Endothelial cell of umbilical vein (primary cell): ENCODE measurements around the gene SYNPR. TPM values are rescaled to one million over a fixed set of nuclear protein-coding genes. Genes with fewer than 3 reads are reported as not detected.

ENCODE experiments used
- BruUV-seq: library from RNA; stranded (reverse); fragments of 400-500 nt; replicated peaks from 2 replicates; lab custom pipeline; 2021; lab: Mats Ljungman, UMichigan
- CTCF ChIA-PET: fragments of 300-600, 350-600 bp; sonication (Branson Sonifier 250); formaldehyde crosslinking; loops from one replicate; lab custom pipeline; 2021; ENCODE audit warnings: antibody characterized with exemption, inconsistent platforms; lab: Charles Lee
- POLR2A ChIA-PET: fragments of 300-600, 350-600 bp; sonication (Branson Sonifier 250); formaldehyde crosslinking; loops from one replicate; lab custom pipeline; 2021; ENCODE audit warnings: antibody characterized with exemption, inconsistent platforms; lab: Charles Lee
- DNase-seq: peaks from one replicate; pipeline ENCODE4 v3.0.0-alpha.2; 2011; ENCODE audit warnings: low read depth, low spot score
- FAIRE-seq: peaks from 2 replicates; lab custom pipeline; 2011; peaks lifted over from hg19 to GRCh38; lab: Jason Lieb, UNC
- H2AFZ ChIP-seq: 2 replicates; pipeline ENCODE4 v1.6.0; 2012; ENCODE audit warnings: low read depth, low read length, control low read depth, inconsistent platforms
- H3K27ac ChIP-seq: 2 replicates; pipeline ENCODE4 v1.5.1; 2011; ENCODE audit warnings: low read depth, mild to moderate bottlenecking, control low read depth, low read length, moderate library complexity; ENCODE audit not compliant: insufficient read depth
- H3K27me3 ChIP-seq, 2 experiments: 2 replicates each; pipeline versions ENCODE4 v1.6.0 to v1.6.1; 2011; ENCODE audit warnings: low read length in 2 of 2, mixed read lengths in 1 of 2; ENCODE audit not compliant: control insufficient read depth in 2 of 2, insufficient read depth in 2 of 2
- H3K36me3 ChIP-seq, 2 experiments: 2 replicates in 1 of 2; 3 replicates in 1 of 2; pipeline ENCODE4 v1.5.1; 2011; ENCODE audit warnings: low read length in 2 of 2, mild to moderate bottlenecking in 1 of 2, moderate library complexity in 1 of 2; ENCODE audit not compliant: control insufficient read depth in 2 of 2, insufficient read depth in 2 of 2; ENCODE audit errors: extremely low read depth in 1 of 2
- H3K4me1 ChIP-seq: 3 replicates; pipeline ENCODE4 v1.5.1; 2011; ENCODE audit warnings: mild to moderate bottlenecking, low read length; ENCODE audit not compliant: control insufficient read depth, insufficient read depth; ENCODE audit errors: extremely low read depth
- H3K4me2 ChIP-seq: 2 replicates; pipeline ENCODE4 v1.6.1; 2011; ENCODE audit warnings: low read length, control low read depth, mixed read lengths; ENCODE audit not compliant: insufficient read depth
- H3K4me3 ChIP-seq, 3 experiments: fragments of 200-600 bp in 1 of 3; sonication (generic), shearing (Covaris generic) in 1 of 3; replicated peaks in 1 of 3; 2 replicates each; pipeline ENCODE4 v1.5.1; 2011 to 2016; ENCODE audit warnings: control low read depth in 3 of 3, low read length in 3 of 3, mild to moderate bottlenecking in 2 of 3, inconsistent platforms in 1 of 3, low read depth in 1 of 3, moderate library complexity in 1 of 3; ENCODE audit not compliant: insufficient read depth in 1 of 3
- H3K79me2 ChIP-seq: 2 replicates; pipeline ENCODE4 v1.6.0; 2012; ENCODE audit warnings: low read length, inconsistent platforms; ENCODE audit not compliant: control insufficient read depth, insufficient read depth
- H3K9ac ChIP-seq: replicated peaks from 2 replicates; pipeline ENCODE3; 2011; ENCODE audit warnings: low read length, control low read depth; ENCODE audit not compliant: insufficient read depth; ENCODE audit errors: extremely low read depth
- H3K9me1 ChIP-seq: replicated peaks from 3 replicates; pipeline ENCODE4 v1.6.0; 2011; ENCODE audit warnings: mild to moderate bottlenecking, low read length; ENCODE audit not compliant: control insufficient read depth, insufficient read depth; ENCODE audit errors: extremely low read depth
- H3K9me3 ChIP-seq: replicated peaks from 2 replicates; pipeline ENCODE4 v1.5.1; 2012; ENCODE audit warnings: low read length, inconsistent platforms; ENCODE audit not compliant: control insufficient read depth, insufficient read depth
- H4K20me1 ChIP-seq: replicated peaks from 2 replicates; pipeline ENCODE3; 2011; ENCODE audit warnings: mild to moderate bottlenecking, low read length; ENCODE audit not compliant: control insufficient read depth, insufficient read depth; ENCODE audit errors: extremely low read depth
- EZH2 ChIP-seq: IDR thresholded peaks from 2 replicates; pipeline ENCODE4 v1.6.1; 2012; ENCODE audit warnings: borderline replicate concordance, low read depth, mild to moderate bottlenecking, moderate library complexity, low read length, inconsistent platforms; ENCODE audit not compliant: severe bottlenecking
- FOS ChIP-seq: IDR thresholded peaks from 2 replicates; pipeline ENCODE4 v1.6.1; 2011; ENCODE audit warnings: mild to moderate bottlenecking, low read length, moderate library complexity, borderline replicate concordance; ENCODE audit not compliant: insufficient read depth
- GATA2 ChIP-seq: IDR thresholded peaks from 2 replicates; pipeline ENCODE4 v1.7.0; 2011; ENCODE audit warnings: low read depth, mild to moderate bottlenecking, moderate library complexity, mixed read lengths, low read length; ENCODE audit not compliant: insufficient read length, insufficient read depth
- MAX ChIP-seq: IDR thresholded peaks from 2 replicates; pipeline ENCODE4 v1.6.1; 2011; ENCODE audit not compliant: insufficient read depth, insufficient read length
- MYC ChIP-seq: IDR thresholded peaks from one replicate; pipeline ENCODE4 v1.6.1; 2011; ENCODE audit warnings: mild to moderate bottlenecking, low read depth, low read length
- POLR2A ChIP-seq: IDR thresholded peaks from 2 replicates; pipeline ENCODE4 v1.6.1; 2012; ENCODE audit warnings: low read depth, mild to moderate bottlenecking, control low read depth, low read length
- POLR2AphosphoS5 ChIP-seq: IDR thresholded peaks from 2 replicates; pipeline ENCODE4 v1.6.1; 2012; ENCODE audit warnings: low read depth, mild to moderate bottlenecking, control low read depth, low read length, moderate library complexity; ENCODE audit not compliant: insufficient read depth
- dilution Hi-C: fragments of 300-500 bp; cut with MboI; formaldehyde crosslinking; loops from one replicate; pipeline ENCODE4 v1.15.0; 2019; ENCODE audit warnings: low sequenced_read_pairs; ENCODE audit not compliant: extremely low pct_ligation_motif_present
- intact Hi-C: fragments of 100-400 bp; cut with micrococcal nuclease; formaldehyde crosslinking; loops from one replicate; pipeline ENCODE4 v1.10.0; 2022
- polyA plus RNA-seq, 4 experiments: library from polyadenylated mRNA; depleted of rRNA in 3 of 4; stranded (reverse) in 3 of 4; unstranded in 1 of 4; fragments of >200 nt; gene quantifications; 2 replicates each; pipeline versions ENCODE4 v1.2.1 to v1.2.3, GENCODE V29; 2011 to 2012; ENCODE audit warnings: missing spikeins in 1 of 4
- total RNA-seq: library from RNA; stranded (reverse); gene quantifications from 2 replicates; pipeline ENCODE4 v1.2.3, GENCODE V29; 2021
- TF ChIP-seq, protein P1 (sequence below), 2 donors: IDR thresholded peaks; 1 replicate in 1 of 2; 2 replicates in 1 of 2; pipeline ENCODE4 v1.5.1; 2011; ENCODE audit warnings: low read length in 2 of 2, mild to moderate bottlenecking in 2 of 2, moderate library complexity in 2 of 2, control low read depth in 1 of 2, inconsistent platforms in 1 of 2, low read depth in 1 of 2; ENCODE audit not compliant: insufficient read depth in 1 of 2; ENCODE audit errors: extremely low read depth in 1 of 2

SYNPR gene
- total and polyA plus RNA-seq, 2 donors (not counting 3 experiments of a cell fraction or from before 2014, with no cell fraction given): not detected

DNA sequence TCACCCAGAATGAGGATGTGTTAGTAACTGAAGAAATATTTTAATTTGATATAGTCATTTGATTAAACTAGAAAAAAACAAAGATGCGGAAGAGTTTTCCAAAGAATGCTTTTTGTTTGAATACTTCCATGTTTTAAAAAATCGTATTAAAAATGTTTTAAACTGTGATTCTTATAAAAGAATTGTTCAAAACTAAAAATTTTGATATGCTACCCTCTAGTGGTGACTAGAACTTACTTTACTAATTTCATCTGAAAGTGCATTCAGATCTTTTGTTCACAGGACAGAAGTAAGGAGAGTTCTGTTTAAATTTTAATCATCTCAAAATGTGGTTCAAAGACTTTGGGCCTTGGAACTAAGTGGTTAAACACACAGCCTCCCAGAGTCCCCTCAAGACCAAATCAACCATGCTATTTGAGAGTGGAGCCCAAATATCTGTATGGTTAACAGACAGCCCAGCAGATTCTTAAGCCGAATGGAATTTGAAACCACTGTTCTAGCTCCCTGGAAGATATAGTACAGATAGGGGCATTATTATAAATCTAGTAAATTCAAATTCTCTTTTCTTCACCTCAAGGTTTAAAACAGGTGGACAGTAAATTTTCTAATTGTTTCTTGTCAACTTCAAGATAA, 45.2 kb upstream of the SYNPR start:
- no peak overlapping the region for H3K4me2 ChIP-seq
- H3K79me2 ChIP-seq: no peaks in the 10 kb centered on the region
- dilution Hi-C loops (no loop called here), intact Hi-C loops (no loop called here)
- no TSS peak for BruUV-seq
- FAIRE-seq (no peak), DNase-seq (no peak)
- H3K27ac ChIP-seq: no peak overlapping the region
- H3K36me3 ChIP-seq: no peaks in the 10 kb centered on the region
- POLR2A ChIA-PET: no interaction called here
- no peaks in the 10 kb centered on the region for H3K9me3 ChIP-seq
- no peaks in the 10 kb centered on the region for H3K27me3 ChIP-seq
- no peaks in the 10 kb centered on the region for H4K20me1 ChIP-seq
- no peaks in the 10 kb centered on the region for H3K9me1 ChIP-seq
- no peak overlapping the region for H3K4me3 ChIP-seq
- no peak overlapping the region for H3K9ac ChIP-seq
- CTCF ChIA-PET: interaction anchor here (1.1 to 2.0 kb wide), 4 partner anchors 11 to 610 kb away, joined by 3 to 15 read pairs (median 8); no protein-coding TSS in a partner anchor
- no peaks in the 10 kb centered on the region for H3K4me1 ChIP-seq
- TF ChIP-seq MAX (no peak), POLR2A (no peak), POLR2AphosphoS5 (no peak)
- TF ChIP-seq, protein P1, sequence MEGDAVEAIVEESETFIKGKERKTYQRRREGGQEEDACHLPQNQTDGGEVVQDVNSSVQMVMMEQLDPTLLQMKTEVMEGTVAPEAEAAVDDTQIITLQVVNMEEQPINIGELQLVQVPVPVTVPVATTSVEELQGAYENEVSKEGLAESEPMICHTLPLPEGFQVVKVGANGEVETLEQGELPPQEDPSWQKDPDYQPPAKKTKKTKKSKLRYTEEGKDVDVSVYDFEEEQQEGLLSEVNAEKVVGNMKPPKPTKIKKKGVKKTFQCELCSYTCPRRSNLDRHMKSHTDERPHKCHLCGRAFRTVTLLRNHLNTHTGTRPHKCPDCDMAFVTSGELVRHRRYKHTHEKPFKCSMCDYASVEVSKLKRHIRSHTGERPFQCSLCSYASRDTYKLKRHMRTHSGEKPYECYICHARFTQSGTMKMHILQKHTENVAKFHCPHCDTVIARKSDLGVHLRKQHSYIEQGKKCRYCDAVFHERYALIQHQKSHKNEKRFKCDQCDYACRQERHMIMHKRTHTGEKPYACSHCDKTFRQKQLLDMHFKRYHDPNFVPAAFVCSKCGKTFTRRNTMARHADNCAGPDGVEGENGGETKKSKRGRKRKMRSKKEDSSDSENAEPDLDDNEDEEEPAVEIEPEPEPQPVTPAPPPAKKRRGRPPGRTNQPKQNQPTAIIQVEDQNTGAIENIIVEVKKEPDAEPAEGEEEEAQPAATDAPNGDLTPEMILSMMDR (IDR thresholded peaks at IDR 0.05; ENCODE audit: extremely low read depth in 1 of 2, insufficient read depth in 1 of 2, low read depth in 1 of 2, low read length in 2 of 2): no peak
- H2AFZ ChIP-seq: no peak overlapping the region

- ChIA-PET POLR2A (no interaction called here), CTCF (no interaction called here)
- no TSS peak for BruUV-seq
- intact Hi-C loops: no loop called here
- Histone ChIP-seq H3K27ac (no peak overlapping the region), H2AFZ (no peak overlapping the region), H3K4me1 (no peaks in the 10 kb centered on the region), H4K20me1 (no peaks in the 10 kb centered on the region), H3K79me2 (no peaks in the 10 kb centered on the region), H3K4me3 (no peak overlapping the region), H3K36me3 (no peaks in the 10 kb centered on the region), H3K9me1 (no peaks in the 10 kb centered on the region), H3K27me3 (no peaks in the 10 kb centered on the region), H3K9me3 (no peaks in the 10 kb centered on the region), H3K9ac (no peak overlapping the region), H3K4me2 (no peak overlapping the region)
- DNase-seq (no peak), FAIRE-seq (no peak)
- TF ChIP-seq FOS (no peak), MYC (no peak), MAX (no peak), EZH2 (no peak), POLR2AphosphoS5 (no peak), GATA2 (no peak)
- TF ChIP-seq, protein P1 (IDR thresholded peaks at IDR 0.05; ENCODE audit: extremely low read depth in 1 of 2, insufficient read depth in 1 of 2, low read depth in 1 of 2, low read length in 2 of 2): no peak
- dilution Hi-C loops: no loop called here
Observed at GRCh38 chr3:63240381-63240902, 37.7 kb upstream of the SYNPR start.
